ENCODE data around the gene TMEM217. TPM values are rescaled to one million over a fixed set of nuclear protein-coding genes. Genes with fewer than 3 reads are reported as not detected.

Gene TMEM217
- total RNA-seq, 2 experiments from 2014 or later: 2.5 TPM

- intact Hi-C loops (cut with DNase I, micrococcal nuclease): loop anchor here (1.0 to 5.0 kb wide), 12 partner anchors 10 to 495 kb away; partner anchors contain the start of genes C6orf89 (in 2 of the 2), CCDC167 (in 1 of the 2), CDKN1A (in 1 of the 2) and PPIL1 (in 1 of the 2)
- Mint-ChIP-seq H3K4me1 (peaks cover 60% of the 10 kb centered on the region), H3K27me3 (no peaks in the 10 kb centered on the region), H3K36me3 (ENCODE audit: low read depth) (peaks cover 67% of the 10 kb centered on the region), H3K27ac (peak overlapping the region; percentile 96), H3K4me3 (peak overlapping the region; percentile 91), H3K9me3 (ENCODE audit: low read depth) (no peaks in the 10 kb centered on the region)
- ATAC-seq (peak; percentile 25), DNase-seq (peak; percentile 72)
- ChIA-PET POLR2A (interaction anchor here (0.7 to 5.5 kb wide), 12 partner anchors 16 to 261 kb away, joined by 3 to 65 read pairs (median 4); partner anchors contain the start of gene MTCH1), CTCF (interaction anchor here (0.6 to 13.7 kb wide), 25 partner anchors 9 to 1897 kb away, joined by 3 to 271 read pairs (median 5); partner anchors contain the start of gene C6orf89)
These were observed 84.3 kb downstream of the TMEM217 start for GRCh38 chr6:37173493-37174195.

GRCh38 chr6:37172912-37173492, 84.9 kb downstream of the TMEM217 start:
- H3K9me3 Mint-ChIP-seq (ENCODE audit: low read depth): no peaks in the 10 kb centered on the region
- no peak for ATAC-seq
- H3K27me3 Mint-ChIP-seq: no peaks in the 10 kb centered on the region
- peaks cover 66% of the 10 kb centered on the region for H3K4me1 Mint-ChIP-seq
- CTCF ChIA-PET: interaction anchor here (0.6 to 13.7 kb wide), 32 partner anchors 10 to 1898 kb away, joined by 3 to 271 read pairs (median 4); partner anchors contain the start of genes C6orf89, FGD2 and MTCH1
- H3K36me3 Mint-ChIP-seq (ENCODE audit: low read depth): peaks cover 67% of the 10 kb centered on the region
- POLR2A ChIA-PET: interaction anchor here (0.6 to 5.5 kb wide), 16 partner anchors 8 to 261 kb away, joined by 3 to 65 read pairs (median 4); partner anchors contain the start of gene MTCH1
- intact Hi-C loops (cut with DNase I, micrococcal nuclease): loop anchor here (1.0 to 5.0 kb wide), 18 partner anchors 10 to 494 kb away; partner anchors contain the start of genes C6orf89 (in 2 of the 2), CCDC167 (in 1 of the 2), CDKN1A (in 1 of the 2) and PPIL1 (in 1 of the 2)
- peak overlapping the region; percentile 91 for H3K4me3 Mint-ChIP-seq
- DNase-seq: peak; percentile 13
- peak overlapping the region; percentile 96 for H3K27ac Mint-ChIP-seq

- H3K9me3 Mint-ChIP-seq (ENCODE audit: low read depth): no peaks in the 10 kb centered on the region
- intact Hi-C loops (cut with DNase I, micrococcal nuclease): loop anchor here (1.0 to 5.0 kb wide), 15 partner anchors 19 to 577 kb away; partner anchors contain the start of genes C6orf89 (in 2 of the 2), CCDC167 (in 1 of the 2), CDKN1A (in 1 of the 2) and PPIL1 (in 1 of the 2)
- H3K27me3 Mint-ChIP-seq: no peaks in the 10 kb centered on the region
- DNase-seq (peak; percentile 93), ATAC-seq (peak; percentile 11)
- peak overlapping the region; percentile 96 for H3K27ac Mint-ChIP-seq
- ChIA-PET POLR2A (interaction anchor here (0.6 to 5.5 kb wide), 12 partner anchors 9 to 154 kb away, joined by 3 to 65 read pairs (median 6); partner anchors contain the start of genes TBC1D22B and TMEM217), CTCF (interaction anchor here (0.9 to 13.7 kb wide), 31 partner anchors 11 to 1365 kb away, joined by 3 to 271 read pairs (median 5); partner anchors contain the start of genes C6orf89, FGD2, MTCH1 and TBC1D22B)
- H3K4me3 Mint-ChIP-seq: peak overlapping the region; percentile 91
- peaks cover 64% of the 10 kb centered on the region for H3K36me3 Mint-ChIP-seq (ENCODE audit: low read depth)
- H3K4me1 Mint-ChIP-seq: peaks cover 61% of the 10 kb centered on the region
These were observed 85.8 kb downstream of the TMEM217 start for GRCh38 chr6:37171970-37172812.

GRCh38 chr6:37171201-37171969, 86.6 kb downstream of the TMEM217 start:
- CTCF ChIA-PET: interaction anchor here (0.7 to 13.7 kb wide), 29 partner anchors 10 to 1364 kb away, joined by 3 to 271 read pairs (median 4); partner anchors contain the start of genes C6orf89, FGD2, TBC1D22B and TMEM217
- POLR2A ChIA-PET: interaction anchor here (0.7 to 5.5 kb wide), 10 partner anchors 10 to 153 kb away, joined by 3 to 65 read pairs (median 6); partner anchors contain the start of genes TBC1D22B and TMEM217
- Mint-ChIP-seq H3K4me3 (peak overlapping the region; percentile 91), H3K27ac (peak overlapping the region; percentile 96), H3K36me3 (ENCODE audit: low read depth) (peaks cover 57% of the 10 kb centered on the region), H3K27me3 (no peaks in the 10 kb centered on the region), H3K4me1 (peaks cover 55% of the 10 kb centered on the region), H3K9me3 (ENCODE audit: low read depth) (no peaks in the 10 kb centered on the region)
- intact Hi-C loops (cut with DNase I, micrococcal nuclease): loop anchor here (2.0 to 5.0 kb wide), 3 partner anchors 284 to 577 kb away; partner anchors contain the start of genes C6orf89 (in 1 of the 2), PPIL1 (in 1 of the 2) and SRSF3 (in 1 of the 2)
- ATAC-seq: no peak
- DNase-seq: peak; percentile 62

GRCh38 chr6:37170273-37171200, 87.4 kb downstream of the TMEM217 start:
- ATAC-seq (no peak), DNase-seq (peak; percentile 73)
- Mint-ChIP-seq H3K27ac (peak overlapping the region; percentile 96), H3K4me1 (peaks cover 47% of the 10 kb centered on the region), H3K27me3 (no peaks in the 10 kb centered on the region), H3K36me3 (ENCODE audit: low read depth) (peaks cover 48% of the 10 kb centered on the region), H3K4me3 (peak overlapping the region; percentile 91), H3K9me3 (ENCODE audit: low read depth) (no peaks in the 10 kb centered on the region)
- intact Hi-C loops (cut with DNase I, micrococcal nuclease): loop anchor here (1.0 to 5.0 kb wide), 4 partner anchors 87 to 576 kb away; partner anchors contain the start of genes C6orf89 (in 1 of the 2), PPIL1 (in 1 of the 2), SRSF3 (in 1 of the 2) and TBC1D22B (in 1 of the 2)
- ChIA-PET POLR2A (interaction anchor here (0.7 to 5.5 kb wide), 9 partner anchors 17 to 185 kb away, joined by 3 to 65 read pairs (median 6); partner anchors contain the start of genes MTCH1, TBC1D22B and TMEM217), CTCF (interaction anchor here (0.6 to 13.7 kb wide), 22 partner anchors 9 to 1363 kb away, joined by 3 to 271 read pairs (median 4); partner anchors contain the start of genes TBC1D22B and TMEM217)

GRCh38 chr6:37169496-37170272, 88.3 kb downstream of the TMEM217 start, which contains the start of gene PIM1:
PIM1 (plus strand) TSS chr6:37170152; CDS start chr6:37170576, 424 bp downstream.
- ATAC-seq: peak; percentile 76
- no peaks in the 10 kb centered on the region for H3K9me3 Mint-ChIP-seq (ENCODE audit: low read depth)

GRCh38 chr6:37168811-37169495, 89.0 kb downstream of the TMEM217 start:
- peaks cover 33% of the 10 kb centered on the region for H3K36me3 Mint-ChIP-seq (ENCODE audit: low read depth)
- intact Hi-C loops (cut with DNase I, micrococcal nuclease): loop anchor here (1.0 to 2.0 kb wide), 10 partner anchors 14 to 650 kb away; partner anchors contain the start of genes CMTR1 (in 1 of the 2), MTCH1 (in 1 of the 2) and ZFAND3 (in 1 of the 2)
- H3K27me3 Mint-ChIP-seq: no peaks in the 10 kb centered on the region
- H3K27ac Mint-ChIP-seq: peak overlapping the region; percentile 92
- POLR2A ChIA-PET: interaction anchor here (0.7 to 5.5 kb wide), 6 partner anchors 8 to 294 kb away, joined by 3 to 65 read pairs (median 4); partner anchors contain the start of genes MTCH1 and PPIL1
- peak overlapping the region; percentile 91 for H3K4me3 Mint-ChIP-seq
- H3K9me3 Mint-ChIP-seq (ENCODE audit: low read depth): no peaks in the 10 kb centered on the region
- CTCF ChIA-PET: interaction anchor here (0.6 to 13.7 kb wide), 5 partner anchors 32 to 148 kb away, joined by 3 to 271 read pairs (median 3); no protein-coding TSS in a partner anchor
- peaks cover 32% of the 10 kb centered on the region for H3K4me1 Mint-ChIP-seq
- no peak for ATAC-seq
- DNase-seq: peak; percentile 71

More at GRCh38 chr6:37169496-37170272, 88.3 kb downstream of the TMEM217 start, which contains the start of gene PIM1:
- Mint-ChIP-seq H3K27ac (peak within 1 kb of the TSS; percentile 96), H3K27me3 (no peaks in the 10 kb centered on the region), H3K36me3 (ENCODE audit: low read depth) (peaks cover 40% of the 10 kb centered on the region), H3K4me3 (peak within 1 kb of the TSS; percentile 91), H3K4me1 (peaks cover 39% of the 10 kb centered on the region)
- peak; percentile 100 for DNase-seq
- ChIA-PET POLR2A (interaction anchor here (0.6 to 5.5 kb wide), 7 partner anchors 9 to 295 kb away, joined by 3 to 65 read pairs (median 4); partner anchors contain the start of genes MTCH1 and PPIL1), CTCF (interaction anchor here (0.6 to 13.7 kb wide), 9 partner anchors 10 to 149 kb away, joined by 3 to 271 read pairs (median 28); no protein-coding TSS in a partner anchor)
- intact Hi-C loops (cut with DNase I, micrococcal nuclease): loop anchor here (1.0 to 5.0 kb wide), 13 partner anchors 31 to 650 kb away; partner anchors contain the start of genes C6orf89 (in 1 of the 2), CMTR1 (in 1 of the 2), MTCH1 (in 1 of the 2) and PPIL1 (in 1 of the 2)
